Neuronal stem cell (in vitro differentiated cells): ENCODE measurements around the gene ZNF454. TPM values are rescaled to one million over a fixed set of nuclear protein-coding genes. Genes with fewer than 3 reads are reported as not detected.

Experiments
- DNase-seq: peaks from one replicate; pipeline ENCODE4 v3.0.0-alpha.2; 2013; ENCODE audit warnings: low spot score
- H2AFZ ChIP-seq: one replicate; pipeline ENCODE4 v1.6.1; 2013; ENCODE audit warnings: mild to moderate bottlenecking, low read length, inconsistent platforms
- H2AK5ac ChIP-seq: 2 replicates; pipeline ENCODE4 v1.6.1; 2013; ENCODE audit warnings: low read depth, mild to moderate bottlenecking, inconsistent platforms, low read length, moderate library complexity, mixed read lengths
- H2BK120ac ChIP-seq: 2 replicates; pipeline ENCODE4 v1.6.1; 2013; ENCODE audit warnings: low read depth, mild to moderate bottlenecking, inconsistent platforms, low read length, moderate library complexity, mixed read lengths
- H2BK12ac ChIP-seq: one replicate; pipeline ENCODE4 v1.6.1; 2013; ENCODE audit warnings: low read length, inconsistent platforms
- H2BK15ac ChIP-seq: 2 replicates; pipeline ENCODE4 v1.6.1; 2013; ENCODE audit warnings: mild to moderate bottlenecking, low read length, inconsistent platforms, mixed read lengths
- H2BK5ac ChIP-seq: one replicate; pipeline ENCODE4 v1.6.1; 2013; ENCODE audit warnings: inconsistent platforms, mild to moderate bottlenecking, low read length, moderate library complexity
- H3K14ac ChIP-seq: one replicate; pipeline ENCODE4 v1.6.1; 2013; ENCODE audit warnings: low read length, inconsistent platforms
- H3K18ac ChIP-seq: 2 replicates; pipeline ENCODE4 v1.6.1; 2013; ENCODE audit warnings: low read length, inconsistent platforms
- H3K23ac ChIP-seq: 2 replicates; pipeline ENCODE4 v1.6.1; 2013; ENCODE audit warnings: low read depth, mild to moderate bottlenecking, mixed read lengths, low read length, inconsistent platforms; ENCODE audit not compliant: poor library complexity
- H3K27ac ChIP-seq: replicated peaks from 3 replicates; pipeline ENCODE4 v1.5.1; 2013; ENCODE audit warnings: low read length, inconsistent platforms
- H3K27me3 ChIP-seq, 3 experiments: 2 replicates each; pipeline ENCODE4 v1.6.1; 2013; ENCODE audit warnings: low read length in 3 of 3, mild to moderate bottlenecking in 2 of 3, inconsistent platforms in 1 of 3, low read depth in 1 of 3, mixed read lengths in 1 of 3, moderate library complexity in 1 of 3; ENCODE audit not compliant: control insufficient read depth in 3 of 3, insufficient read depth in 3 of 3
- H3K36me3 ChIP-seq, 2 donors: replicated peaks in 1 of 2; 2 replicates each; pipeline ENCODE4 v1.6.1; 2013; ENCODE audit warnings: low read length in 2 of 2; ENCODE audit not compliant: control insufficient read depth in 2 of 2, insufficient read depth in 2 of 2
- H3K4ac ChIP-seq: 2 replicates; pipeline ENCODE4 v1.6.1; 2013; ENCODE audit warnings: inconsistent platforms, mild to moderate bottlenecking, low read length, moderate library complexity
- H3K4me1 ChIP-seq, 2 donors: 1 replicate in 1 of 2; 2 replicates in 1 of 2; pipeline ENCODE4 v1.6.1; 2013; ENCODE audit warnings: low read length in 2 of 2, low read depth in 1 of 2; ENCODE audit not compliant: control insufficient read depth in 2 of 2, insufficient read depth in 1 of 2
- H3K4me2 ChIP-seq: one replicate; pipeline ENCODE4 v1.6.1; 2013; ENCODE audit warnings: mild to moderate bottlenecking, low read length, inconsistent platforms; ENCODE audit not compliant: insufficient read depth, poor library complexity, severe bottlenecking
- H3K4me3 ChIP-seq, 2 donors: 2 replicates each; pipeline ENCODE4 v1.5.1; 2013; ENCODE audit warnings: low read length in 2 of 2, mild to moderate bottlenecking in 2 of 2, inconsistent platforms in 1 of 2, moderate library complexity in 1 of 2
- H3K79me1 ChIP-seq: one replicate; pipeline ENCODE4 v1.6.1; 2013; ENCODE audit warnings: low read depth, mild to moderate bottlenecking, inconsistent platforms, low read length, moderate library complexity
- H3K9ac ChIP-seq: one replicate; pipeline ENCODE4 v1.6.1; 2013; ENCODE audit warnings: mild to moderate bottlenecking, low read depth, low read length, inconsistent platforms; ENCODE audit not compliant: poor library complexity
- H3K9me3 ChIP-seq, 2 donors: replicated peaks in 1 of 2; 2 replicates each; pipeline versions ENCODE3 to v1.6.1; 2013; ENCODE audit warnings: low read length in 2 of 2, mild to moderate bottlenecking in 2 of 2, inconsistent platforms in 1 of 2, low read depth in 1 of 2, mixed read lengths in 1 of 2, moderate library complexity in 1 of 2; ENCODE audit not compliant: control insufficient read depth in 2 of 2, insufficient read depth in 1 of 2
- H4K8ac ChIP-seq: one replicate; pipeline ENCODE4 v1.6.1; 2013; ENCODE audit warnings: low read depth, mild to moderate bottlenecking, inconsistent platforms, low read length, moderate library complexity
- H4K91ac ChIP-seq: one replicate; pipeline ENCODE4 v1.6.1; 2013; ENCODE audit warnings: low read length, low read depth, mild to moderate bottlenecking, inconsistent platforms; ENCODE audit not compliant: poor library complexity
- WGBS, 2 donors: extraction: QIAGEN DNeasy Blood & Tissue Kit; methylation state at CpG; one replicate each; pipeline ENCODE4 v1.1.7; 2013; ENCODE audit warnings: missing lambda C conversion rate in 2 of 2, mixed read lengths in 1 of 2; ENCODE audit not compliant: insufficient read length in 2 of 2, insufficient replicate concordance in 1 of 2; ENCODE audit errors: extremely low coverage in 2 of 2; 5-methylcytosine and 5-hydroxymethylcytosine counted together
- polyA plus RNA-seq, 2 experiments: library from polyadenylated mRNA; stranded (reverse); fragments of 200-250 nt; gene quantifications; one replicate each; pipeline ENCODE4 v1.2.3, GENCODE V29; 2013

Gene ZNF454
- polyA plus RNA-seq (2013, experiment 1 of 2): 3.1 TPM
- polyA plus RNA-seq (2013, experiment 2 of 2): 3.3 TPM

DNA sequence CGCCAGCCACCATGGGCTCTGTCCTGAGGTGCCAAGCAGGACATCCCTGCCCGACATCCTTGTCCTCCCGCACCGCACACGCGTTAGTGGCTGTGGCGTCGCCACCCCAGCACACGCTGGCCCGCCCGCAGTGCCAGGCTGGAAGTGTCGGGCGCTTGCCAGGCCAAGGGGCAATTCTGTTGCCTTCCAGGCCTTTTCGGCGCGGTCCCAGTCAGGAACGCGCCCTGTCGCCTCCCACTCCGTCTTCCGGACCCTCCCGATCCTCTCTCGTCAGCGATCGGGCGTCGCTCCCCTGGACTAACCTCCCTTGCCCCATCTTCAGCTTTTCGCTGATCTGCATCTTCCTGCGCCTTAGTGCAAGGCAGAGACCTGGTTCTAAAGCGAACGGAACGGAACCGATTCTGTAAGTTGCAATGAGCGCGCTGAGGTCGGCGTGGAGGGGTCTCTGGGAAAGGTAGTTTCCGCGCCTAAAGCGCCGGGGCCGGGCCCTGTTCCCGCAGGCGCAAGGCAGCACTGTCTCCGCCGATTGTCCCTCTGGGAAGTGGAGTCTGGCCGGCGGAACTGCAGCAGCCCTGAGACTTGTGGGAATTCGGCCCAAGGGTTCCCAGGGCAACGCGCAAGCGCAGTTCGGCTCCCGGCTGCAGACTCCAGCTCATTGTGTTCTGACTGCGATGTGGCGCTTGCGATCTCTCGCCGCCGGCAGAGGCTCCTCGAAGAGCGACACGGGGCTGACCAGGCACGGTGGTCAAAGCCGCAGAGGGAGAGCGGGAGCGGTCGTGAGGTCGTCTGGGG lies at the start of gene ZNF454:
Gene ZNF454 (plus strand): TSS at position 630 of the 792 bp plus-strand sequence. CDS start 1,594 bp downstream, outside the sequence.
- Histone ChIP-seq H3K14ac (peak within 1 kb of the TSS; percentile 97), H2AFZ (peak within 1 kb of the TSS; percentile 99), H3K9ac (peak within 1 kb of the TSS; percentile 91), H4K91ac (no peak within 1 kb of the TSS), H3K27me3 (peaks cover 0 to 3% (median 0%) of the 10 kb centered on the region in 3 experiments), H2BK15ac (peak within 1 kb of the TSS; percentile 40), H3K36me3 (peaks cover 10 to 13% of the 10 kb centered on the region in 2 donors), H3K4me2 (peak within 1 kb of the TSS; percentile 75), H2BK12ac (no peak within 1 kb of the TSS), H3K4me3 (peak within 1 kb of the TSS; percentile 88 to 94), H2BK5ac (no peak within 1 kb of the TSS), H2BK120ac (no peak within 1 kb of the TSS), H3K9me3 (peaks cover 64 to 92% of the 10 kb centered on the region in 2 donors), H4K8ac (no peak within 1 kb of the TSS), H2AK5ac (no peak within 1 kb of the TSS), H3K18ac (peak within 1 kb of the TSS; percentile 95), H3K23ac (peak within 1 kb of the TSS; percentile 58), H3K27ac (peak within 1 kb of the TSS; percentile 36), H3K4ac (no peak within 1 kb of the TSS), H3K4me1 (no peaks in the 10 kb centered on the region), H3K79me1 (no peaks in the 10 kb centered on the region)
- peak; percentile 86 for DNase-seq
- WGBS, 2 donors: no CpG with 5 or more reads among the region's 69 CpGs

- no CpG with 5 or more reads among the region's 79 CpGs for WGBS, 2 donors
- peak within 1 kb of the TSS; percentile 97 for H2AFZ ChIP-seq
- H3K27me3 ChIP-seq: no peaks in the 10 kb centered on the region
- no peaks in the 10 kb centered on the region for H3K4me1 ChIP-seq
- peak within 1 kb of the TSS; percentile 87 for H3K23ac ChIP-seq
- H3K4me3 ChIP-seq: peak within 1 kb of the TSS; percentile 63 to 92
- peaks cover 6 to 28% of the 10 kb centered on the region in 2 donors for H3K9me3 ChIP-seq
- DNase-seq: peak; percentile 61
- peak within 1 kb of the TSS; percentile 86 for H3K9ac ChIP-seq
- peak within 1 kb of the TSS; percentile 65 for H4K91ac ChIP-seq
- H3K18ac ChIP-seq: peak within 1 kb of the TSS; percentile 98
- no peak within 1 kb of the TSS for H3K4ac ChIP-seq
- H2BK12ac ChIP-seq: no peak within 1 kb of the TSS
- H2BK120ac ChIP-seq: no peak within 1 kb of the TSS
- H3K36me3 ChIP-seq: peaks cover 0 to 3% of the 10 kb centered on the region in 2 donors
- no peaks in the 10 kb centered on the region for H3K79me1 ChIP-seq
- H4K8ac ChIP-seq: peak within 1 kb of the TSS; percentile 89
- peak within 1 kb of the TSS; percentile 74 for H3K27ac ChIP-seq
- peak within 1 kb of the TSS; percentile 86 for H2AK5ac ChIP-seq
- peak within 1 kb of the TSS; percentile 75 for H3K14ac ChIP-seq
- H2BK15ac ChIP-seq: peak within 1 kb of the TSS; percentile 18
- peak within 1 kb of the TSS; percentile 82 for H2BK5ac ChIP-seq
- H3K4me2 ChIP-seq: peak within 1 kb of the TSS; percentile 92
Observed at GRCh38 chr5:178895615-178896571, 45.1 kb upstream of the ZNF454 start, which contains the start of gene ZFP2. Gene ZFP2, plus strand, starts transcription at chr5:178895913. Its CDS starts 35,401 bp downstream, at chr5:178931314.

DNA sequence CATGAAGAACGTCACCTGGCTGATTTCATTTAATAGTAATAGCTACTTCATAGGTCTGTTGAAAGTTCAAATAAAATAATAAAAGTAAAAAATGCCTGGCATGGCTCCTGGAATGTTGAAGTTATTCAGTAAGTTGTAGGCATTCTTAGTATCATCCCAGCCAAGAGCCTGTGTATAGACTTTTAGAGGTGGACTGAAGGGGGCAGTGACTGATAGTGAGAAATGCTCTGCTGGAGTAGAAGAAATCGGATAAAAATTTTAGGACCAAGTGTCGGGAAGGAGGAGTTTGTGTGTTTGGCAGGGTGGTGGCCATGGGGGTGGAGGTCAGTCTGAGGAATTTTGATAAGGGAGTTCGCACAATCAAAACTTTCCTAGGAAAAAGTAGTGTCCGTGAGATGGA lies 41.7 kb upstream of the ZNF454 start:
- peaks cover 0 to 3% of the 10 kb centered on the region in 2 donors for H3K36me3 ChIP-seq
- no peak overlapping the region for H4K91ac ChIP-seq
- no peak overlapping the region for H2AFZ ChIP-seq
- H2AK5ac ChIP-seq: no peak overlapping the region
- H3K18ac ChIP-seq: no peak overlapping the region
- no peak overlapping the region for H3K4me2 ChIP-seq
- H2BK12ac ChIP-seq: no peak overlapping the region
- H2BK5ac ChIP-seq: no peak overlapping the region
- no peak overlapping the region for H2BK15ac ChIP-seq
- H3K27ac ChIP-seq: no peak overlapping the region
- peaks cover 8 to 29% of the 10 kb centered on the region in 2 donors for H3K9me3 ChIP-seq
- DNase-seq: no peak
- no peak overlapping the region for H3K4ac ChIP-seq
- no CpG with 5 or more reads among the region's 5 CpGs for WGBS, 2 donors
- H4K8ac ChIP-seq: no peak overlapping the region
- no peak overlapping the region for H2BK120ac ChIP-seq
- H3K79me1 ChIP-seq: no peaks in the 10 kb centered on the region
- no peak overlapping the region for H3K14ac ChIP-seq
- no peaks in the 10 kb centered on the region for H3K27me3 ChIP-seq
- H3K4me1 ChIP-seq: no peaks in the 10 kb centered on the region
- no peak overlapping the region for H3K23ac ChIP-seq
- no peak overlapping the region for H3K4me3 ChIP-seq
- no peak overlapping the region for H3K9ac ChIP-seq
